Femur (tissue), 1 donor: ENCODE data around the gene BTBD9.

Source experiments
- DNase-seq: peaks from one replicate; pipeline ENCODE4 v3.0.0-alpha.2; 2017

BTBD9 gene

GRCh38 chr6:38639498-38640215, at the start of gene BTBD9:
BTBD9 (minus strand) TSS chr6:38639929.
- DNase-seq: peak; percentile 91

DNA sequence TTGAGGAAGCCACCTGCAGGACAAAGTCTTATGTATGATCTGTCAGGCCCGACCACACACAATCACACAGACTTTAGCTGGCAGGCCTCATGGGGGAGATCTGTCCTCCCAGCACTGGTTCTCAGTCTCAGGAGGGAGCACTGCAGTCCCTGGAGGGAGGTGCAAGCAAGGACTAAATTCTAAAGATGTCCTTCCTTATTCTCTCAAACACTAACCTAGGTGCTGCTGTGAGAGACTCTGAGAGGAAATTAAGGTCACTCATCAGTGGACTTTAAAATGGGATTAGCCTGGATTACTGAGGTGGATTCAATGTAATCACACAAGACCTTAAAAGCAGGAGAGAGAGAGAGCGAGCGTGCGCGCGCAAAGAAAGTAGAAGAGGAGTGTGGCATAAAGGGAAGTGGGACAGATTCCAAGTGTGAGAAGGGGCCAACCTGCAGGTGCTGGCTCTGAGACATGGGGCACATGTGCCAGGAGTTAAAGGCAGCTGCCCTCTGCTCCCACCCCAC, 48.9 kb upstream of the BTBD9 start:
- DNase-seq: no peak

GRCh38 chr6:38687549-38687948, 47.8 kb upstream of the BTBD9 start:
- DNase-seq: no peak

GRCh38 chr6:38687043-38687353, 47.3 kb upstream of the BTBD9 start:
- no peak for DNase-seq

- no peak for DNase-seq
These were observed 46.7 kb upstream of the BTBD9 start for GRCh38 chr6:38686270-38687042.

GRCh38 chr6:38684904-38685303, 45.2 kb upstream of the BTBD9 start:
- DNase-seq: no peak

- no peak for DNase-seq
These were observed 44.5 kb upstream of the BTBD9 start for GRCh38 chr6:38684237-38684636.

DNA sequence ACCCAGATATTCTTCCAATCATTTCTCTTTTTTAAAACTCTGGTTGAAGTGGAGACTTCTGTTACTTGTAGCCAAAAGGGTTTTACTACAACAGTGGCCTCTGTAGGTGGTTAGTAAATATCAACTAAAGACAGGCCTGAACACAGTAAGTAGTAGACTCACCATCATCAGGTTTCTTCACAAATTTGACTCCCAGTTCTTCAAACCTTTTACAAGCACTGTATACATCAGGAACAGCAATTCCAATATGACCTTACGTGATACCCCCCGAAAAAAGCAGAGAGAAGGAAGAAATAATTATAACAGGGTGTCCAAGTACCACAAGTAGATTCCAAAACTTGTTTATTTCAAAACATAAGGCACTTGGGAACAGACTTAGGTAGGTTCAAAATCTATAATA, 42.1 kb upstream of the BTBD9 start:
- no peak for DNase-seq

GRCh38 chr6:38679668-38680067, 39.9 kb upstream of the BTBD9 start:
- no peak for DNase-seq

- DNase-seq: no peak
These were observed 38.5 kb upstream of the BTBD9 start for GRCh38 chr6:38678178-38678760.

- no peak for DNase-seq
These were observed 37.3 kb upstream of the BTBD9 start for GRCh38 chr6:38676974-38677544.

DNA sequence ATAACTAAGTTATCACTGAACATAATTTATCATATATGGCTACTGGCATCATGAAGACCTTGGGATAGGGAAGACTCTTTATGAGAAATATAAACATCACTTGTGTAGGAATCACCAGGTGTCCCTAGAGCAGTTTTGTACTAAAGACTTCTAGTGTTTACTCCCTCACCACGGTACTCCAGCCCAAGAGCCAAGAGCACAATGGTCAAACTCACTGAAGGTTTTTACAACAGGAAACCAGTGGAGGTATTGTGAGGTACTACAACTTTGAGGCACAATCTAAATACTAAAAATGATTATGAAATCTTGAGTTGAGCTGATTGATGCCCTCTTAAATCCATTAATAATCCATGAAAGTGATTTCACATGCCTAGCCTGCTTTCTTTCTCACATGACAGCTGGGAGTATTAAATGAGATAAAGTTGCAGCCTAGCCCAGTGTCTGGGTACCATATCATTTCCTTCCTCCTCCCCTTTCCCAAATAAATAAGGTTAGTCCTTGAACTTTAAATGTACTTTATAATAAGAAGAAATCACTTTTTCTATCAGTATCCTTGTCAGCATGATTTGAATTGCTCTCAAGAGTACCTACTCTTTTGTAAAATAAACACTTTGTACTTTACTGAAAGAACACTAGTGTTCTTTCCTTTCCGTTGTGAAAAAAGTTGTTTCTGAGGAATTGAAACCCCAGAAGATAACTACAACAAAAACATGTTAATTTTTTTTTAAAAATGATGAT, 36.7 kb upstream of the BTBD9 start:
- no peak for DNase-seq

- DNase-seq: no peak
These were observed 33.9 kb upstream of the BTBD9 start for GRCh38 chr6:38673397-38674165.

DNA sequence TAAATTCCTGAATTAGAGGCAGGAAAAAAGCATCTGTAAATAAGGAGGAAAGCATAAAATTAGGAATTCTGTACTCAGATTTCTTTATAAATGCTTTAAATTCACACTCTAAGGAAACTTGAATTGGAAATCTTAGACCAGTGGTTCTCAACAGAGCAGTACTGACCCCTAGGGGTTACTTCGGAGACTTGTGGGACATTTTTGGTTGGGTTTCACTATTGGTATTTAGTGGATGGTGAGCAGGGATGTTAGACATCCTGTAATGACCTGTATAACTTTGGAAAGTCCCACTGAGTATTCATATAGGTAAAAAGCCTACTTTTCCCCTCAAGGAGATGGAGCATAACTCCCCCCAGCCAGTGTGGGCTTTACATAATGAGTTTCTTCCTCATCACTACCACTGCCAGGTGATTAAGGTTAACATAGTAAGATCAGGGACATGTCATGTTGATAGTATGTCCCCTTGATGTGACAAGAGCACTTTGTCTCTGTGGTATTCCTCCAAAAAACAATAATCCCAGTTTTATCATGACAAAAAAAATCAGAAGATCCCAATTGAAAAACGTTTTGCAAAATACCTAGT, 32.2 kb upstream of the BTBD9 start:
- DNase-seq: no peak

- DNase-seq: no peak
These were observed 18.9 kb upstream of the BTBD9 start for GRCh38 chr6:38658418-38659167.

DNA sequence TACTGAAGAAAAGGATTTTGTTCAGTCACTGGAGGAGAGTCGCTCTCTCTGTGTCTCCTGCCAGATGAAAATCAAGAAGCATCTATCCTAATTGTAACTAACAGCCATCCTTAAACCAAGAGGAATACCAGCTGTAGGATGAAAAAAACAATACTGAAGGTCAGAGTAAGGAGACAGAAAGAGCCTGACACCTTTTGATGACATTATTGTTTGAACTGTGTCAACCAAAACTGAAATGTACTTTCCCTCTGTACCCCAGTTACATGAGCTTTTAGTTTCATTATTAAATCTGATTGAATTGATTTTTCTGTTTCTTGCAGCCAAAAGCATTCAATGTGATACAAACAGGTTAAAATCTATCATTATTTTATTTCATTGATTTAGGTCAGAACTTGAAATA, 17.2 kb upstream of the BTBD9 start:
- DNase-seq: no peak

GRCh38 chr6:38654263-38654662, 14.5 kb upstream of the BTBD9 start:
- no peak for DNase-seq

GRCh38 chr6:38651121-38651784, 11.5 kb upstream of the BTBD9 start:
- no peak for DNase-seq

DNA sequence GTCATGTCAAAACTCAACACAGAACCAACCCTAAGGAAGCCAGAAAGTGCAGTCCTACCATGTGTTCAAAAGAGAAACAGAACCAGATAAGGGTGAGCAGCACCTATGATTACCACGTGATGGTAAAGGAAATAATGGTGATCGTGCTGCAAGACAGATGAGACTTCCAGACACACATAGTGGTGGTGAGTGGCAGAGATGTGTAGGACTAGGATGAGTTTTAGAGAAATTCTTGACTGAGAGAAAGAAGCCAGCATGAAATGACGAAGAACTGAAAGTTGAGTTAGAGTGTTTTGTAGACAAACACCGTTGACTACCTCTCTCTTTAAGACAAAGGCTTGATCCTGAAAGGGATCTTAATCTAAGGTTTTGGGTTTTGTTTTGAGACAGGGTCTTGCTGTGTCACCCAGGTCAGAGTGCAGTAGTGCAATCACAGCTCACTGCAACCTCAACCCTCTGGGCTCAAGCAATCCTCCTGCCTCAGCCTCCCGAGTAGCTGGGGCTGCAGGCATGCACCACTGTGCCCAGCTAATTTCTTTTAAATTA, 10.6 kb upstream of the BTBD9 start:
- no peak for DNase-seq

DNA sequence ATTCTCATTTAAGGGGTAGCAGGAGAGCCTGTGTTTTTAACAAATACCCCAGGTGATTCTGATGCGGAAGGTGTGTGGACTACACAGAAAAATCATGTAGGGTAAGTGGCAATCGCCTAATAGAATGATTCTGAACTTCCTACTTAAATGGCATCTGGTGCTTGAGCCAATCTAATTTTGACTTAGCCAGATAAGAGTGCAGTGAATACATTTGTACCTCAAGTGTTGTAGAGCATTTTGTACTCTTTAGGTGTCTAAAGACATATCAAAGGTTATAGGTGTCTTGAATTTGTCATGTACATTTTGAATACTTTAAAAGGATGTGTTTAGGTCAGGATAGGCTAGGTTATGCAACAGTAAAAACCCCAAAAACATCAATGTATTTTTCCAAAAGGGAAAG, 10.0 kb upstream of the BTBD9 start:
- DNase-seq: no peak
